ENCODE data around the gene CTAG1A. TPM values are rescaled to one million over a fixed set of nuclear protein-coding genes. Genes with fewer than 3 reads are reported as not detected.
"Not testable (repeated sequence)": the region's sequence is repeated elsewhere in the genome, so short reads cannot be mapped to it uniquely, and the experiment has no call there.

CTAG1A gene
- polyA plus RNA-seq, 4 donors: not detected

GRCh38 chrX:154600759-154601374 lies 15.9 kb downstream of the CTAG1A start:
- no peaks in the 10 kb centered on the region for H3K36me3 ChIP-seq (ENCODE audit: control insufficient read depth in 3 of 3, insufficient read depth in 2 of 3, low read depth in 1 of 3, low read length in 3 of 3)

DNA sequence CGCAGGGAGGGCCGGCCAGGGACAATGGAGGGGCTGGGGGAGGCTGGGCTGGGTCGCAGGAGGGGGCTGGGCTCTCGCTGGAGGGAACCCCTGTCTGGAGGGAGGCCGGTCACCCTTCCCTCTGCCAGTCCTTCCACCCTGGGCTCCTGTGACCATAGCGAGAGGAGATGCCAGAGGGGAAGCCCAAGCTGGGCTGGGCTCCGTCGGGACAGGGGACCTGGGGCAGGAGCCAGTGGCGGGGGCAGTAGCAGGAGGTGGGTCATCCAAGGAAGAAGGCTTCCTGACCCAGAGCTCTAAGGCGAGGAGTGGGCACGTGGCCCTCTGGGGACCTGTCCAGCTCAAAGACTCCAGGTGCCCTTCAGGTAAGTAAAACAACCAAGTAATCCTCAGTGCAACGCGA lies 17.3 kb downstream of the CTAG1A start:
- H3K9me3 ChIP-seq (ENCODE audit: control insufficient read depth in 2 of 2, insufficient read depth in 1 of 2, low read depth in 1 of 2, low read length in 1 of 2): no peaks in the 10 kb centered on the region
- no peak for DNase-seq
- H3K27me3 ChIP-seq (ENCODE audit: control insufficient read depth in 3 of 3, insufficient read depth in 3 of 3, low read length in 3 of 3): peaks cover 0 to 2% (median 0%) of the 10 kb centered on the region in 3 donors
- WGBS, 3 donors: 71 to 80% (median 76%) methylated on average over 13 of the region's 13 CpGs
- FAIRE-seq: no peak
- H3K4me1 ChIP-seq (ENCODE audit: control insufficient read depth in 3 of 3, insufficient read depth in 2 of 3, low read depth in 1 of 3, low read length in 2 of 3): no peaks in the 10 kb centered on the region
- no peak overlapping the region for H3K27ac ChIP-seq (ENCODE audit: low read depth in 1 of 3, low read length in 2 of 3)
- H3K4me3 ChIP-seq (ENCODE audit: low read depth in 1 of 3, low read length in 3 of 3): no peak overlapping the region
- no peaks in the 10 kb centered on the region for H3K36me3 ChIP-seq (ENCODE audit: control insufficient read depth in 3 of 3, insufficient read depth in 2 of 3, low read depth in 1 of 3, low read length in 3 of 3)

More at GRCh38 chrX:154600759-154601374, 15.9 kb downstream of the CTAG1A start:
- FAIRE-seq (no peak), DNase-seq (no peak)
- Histone ChIP-seq H3K4me3 (ENCODE audit: low read depth in 1 of 3, low read length in 3 of 3) (no peak overlapping the region), H3K9me3 (ENCODE audit: control insufficient read depth in 2 of 2, insufficient read depth in 1 of 2, low read depth in 1 of 2, low read length in 1 of 2) (no peaks in the 10 kb centered on the region), H3K4me1 (ENCODE audit: control insufficient read depth in 3 of 3, insufficient read depth in 2 of 3, low read depth in 1 of 3, low read length in 2 of 3) (no peaks in the 10 kb centered on the region), H3K27ac (ENCODE audit: low read depth in 1 of 3, low read length in 2 of 3) (no peak overlapping the region), H3K27me3 (ENCODE audit: control insufficient read depth in 3 of 3, insufficient read depth in 3 of 3, low read length in 3 of 3) (peaks cover 0 to 2% (median 0%) of the 10 kb centered on the region in 3 donors)
- WGBS, 3 donors: 75 to 85% (median 83%) methylated on average over 12 to 15 of the region's 15 CpGs

DNA sequence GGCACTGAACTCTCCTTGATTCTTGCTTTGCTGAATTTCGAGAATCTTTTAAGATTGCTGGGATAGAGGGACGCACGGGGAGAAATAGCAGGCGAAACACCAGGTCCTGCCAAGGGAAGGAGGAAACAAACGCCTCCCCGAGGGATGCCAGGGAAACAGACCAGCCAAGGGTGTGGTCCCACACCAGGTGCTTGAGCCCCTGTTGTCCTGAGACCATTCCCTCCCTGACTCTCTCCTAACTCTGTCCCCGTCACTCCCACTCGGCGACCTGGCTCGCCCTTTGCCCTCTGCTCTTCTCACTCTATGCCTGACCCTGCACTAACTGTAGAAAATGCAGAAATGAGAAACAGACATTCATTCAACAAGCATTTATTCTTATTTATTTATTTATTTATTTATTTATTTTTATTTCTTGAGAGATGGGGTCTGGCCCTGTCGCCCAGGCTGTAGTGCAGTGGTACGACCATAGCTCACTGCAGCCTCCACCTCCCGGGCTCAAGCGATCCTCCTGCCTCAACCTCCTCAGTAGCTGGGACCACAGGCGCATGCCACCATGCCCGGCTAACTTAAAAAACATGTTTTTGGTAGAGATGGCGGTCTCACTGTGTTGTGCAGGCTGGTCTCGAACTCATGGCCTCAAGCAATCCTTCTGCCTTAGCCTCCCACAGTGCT lies 18.0 kb downstream of the CTAG1A start:
- Histone ChIP-seq H3K27me3 (ENCODE audit: control insufficient read depth in 3 of 3, insufficient read depth in 3 of 3, low read length in 3 of 3) (peaks cover 0 to 2% (median 0%) of the 10 kb centered on the region in 3 donors), H3K9me3 (ENCODE audit: control insufficient read depth in 2 of 2, insufficient read depth in 1 of 2, low read depth in 1 of 2, low read length in 1 of 2) (no peaks in the 10 kb centered on the region), H3K4me1 (ENCODE audit: control insufficient read depth in 3 of 3, insufficient read depth in 2 of 3, low read depth in 1 of 3, low read length in 2 of 3) (no peaks in the 10 kb centered on the region), H3K4me3 (ENCODE audit: low read depth in 1 of 3, low read length in 3 of 3) (no peak overlapping the region), H3K27ac (ENCODE audit: low read depth in 1 of 3, low read length in 2 of 3) (no peak overlapping the region), H3K36me3 (ENCODE audit: control insufficient read depth in 3 of 3, insufficient read depth in 2 of 3, low read depth in 1 of 3, low read length in 3 of 3) (no peaks in the 10 kb centered on the region)
- WGBS, 3 donors: 77 to 84% (median 79%) methylated on average over 14 to 18 of the region's 18 CpGs
- DNase-seq (no peak), FAIRE-seq (no peak)

GRCh38 chrX:154603438-154604430 lies 18.8 kb downstream of the CTAG1A start:
- WGBS, 3 donors: 75 to 82% (median 81%) methylated on average over 13 of the region's 13 CpGs

GRCh38 chrX:154605566-154605965 lies 20.6 kb downstream of the CTAG1A start:
- FAIRE-seq (no peak), DNase-seq (no peak)
- H3K27me3 ChIP-seq (ENCODE audit: control insufficient read depth in 3 of 3, insufficient read depth in 3 of 3, low read length in 3 of 3): peaks cover 0 to 2% (median 0%) of the 10 kb centered on the region in 3 donors
- no peaks in the 10 kb centered on the region for H3K4me1 ChIP-seq (ENCODE audit: control insufficient read depth in 3 of 3, insufficient read depth in 2 of 3, low read depth in 1 of 3, low read length in 2 of 3)
- no peaks in the 10 kb centered on the region for H3K9me3 ChIP-seq (ENCODE audit: control insufficient read depth in 2 of 2, insufficient read depth in 1 of 2, low read depth in 1 of 2, low read length in 1 of 2)
- H3K27ac ChIP-seq (ENCODE audit: low read depth in 1 of 3, low read length in 2 of 3): no peak overlapping the region
- WGBS, 3 donors: 76 to 85% (median 83%) methylated on average over 6 of the region's 6 CpGs
- no peak overlapping the region for H3K4me3 ChIP-seq (ENCODE audit: low read depth in 1 of 3, low read length in 3 of 3)
- H3K36me3 ChIP-seq (ENCODE audit: control insufficient read depth in 3 of 3, insufficient read depth in 2 of 3, low read depth in 1 of 3, low read length in 3 of 3): no peaks in the 10 kb centered on the region

More at GRCh38 chrX:154603438-154604430, 18.8 kb downstream of the CTAG1A start:
- Histone ChIP-seq H3K9me3 (ENCODE audit: control insufficient read depth in 2 of 2, insufficient read depth in 1 of 2, low read depth in 1 of 2, low read length in 1 of 2) (no peaks in the 10 kb centered on the region), H3K36me3 (ENCODE audit: control insufficient read depth in 3 of 3, insufficient read depth in 2 of 3, low read depth in 1 of 3, low read length in 3 of 3) (no peaks in the 10 kb centered on the region), H3K4me1 (ENCODE audit: control insufficient read depth in 3 of 3, insufficient read depth in 2 of 3, low read depth in 1 of 3, low read length in 2 of 3) (no peaks in the 10 kb centered on the region), H3K4me3 (ENCODE audit: low read depth in 1 of 3, low read length in 3 of 3) (no peak overlapping the region), H3K27ac (ENCODE audit: low read depth in 1 of 3, low read length in 2 of 3) (no peak overlapping the region), H3K27me3 (ENCODE audit: control insufficient read depth in 3 of 3, insufficient read depth in 3 of 3, low read length in 3 of 3) (peaks cover 0 to 2% (median 0%) of the 10 kb centered on the region in 3 donors)
- no peak for FAIRE-seq
- no peak for DNase-seq

GRCh38 chrX:154607370-154607769 lies 22.4 kb downstream of the CTAG1A start:
- Histone ChIP-seq H3K9me3 (ENCODE audit: control insufficient read depth in 2 of 2, insufficient read depth in 1 of 2, low read depth in 1 of 2, low read length in 1 of 2) (no peaks in the 10 kb centered on the region), H3K4me1 (ENCODE audit: control insufficient read depth in 3 of 3, insufficient read depth in 2 of 3, low read depth in 1 of 3, low read length in 2 of 3) (no peaks in the 10 kb centered on the region), H3K36me3 (ENCODE audit: control insufficient read depth in 3 of 3, insufficient read depth in 2 of 3, low read depth in 1 of 3, low read length in 3 of 3) (no peaks in the 10 kb centered on the region), H3K27ac (ENCODE audit: low read depth in 1 of 3, low read length in 2 of 3) (no peak overlapping the region), H3K27me3 (ENCODE audit: control insufficient read depth in 3 of 3, insufficient read depth in 3 of 3, low read length in 3 of 3) (peaks cover 0 to 2% (median 0%) of the 10 kb centered on the region in 3 donors), H3K4me3 (ENCODE audit: low read depth in 1 of 3, low read length in 3 of 3) (no peak overlapping the region)
- no peak for FAIRE-seq
- WGBS, 3 donors: 66 to 67% (median 67%) methylated on average over 6 of the region's 6 CpGs
- no peak for DNase-seq

DNA sequence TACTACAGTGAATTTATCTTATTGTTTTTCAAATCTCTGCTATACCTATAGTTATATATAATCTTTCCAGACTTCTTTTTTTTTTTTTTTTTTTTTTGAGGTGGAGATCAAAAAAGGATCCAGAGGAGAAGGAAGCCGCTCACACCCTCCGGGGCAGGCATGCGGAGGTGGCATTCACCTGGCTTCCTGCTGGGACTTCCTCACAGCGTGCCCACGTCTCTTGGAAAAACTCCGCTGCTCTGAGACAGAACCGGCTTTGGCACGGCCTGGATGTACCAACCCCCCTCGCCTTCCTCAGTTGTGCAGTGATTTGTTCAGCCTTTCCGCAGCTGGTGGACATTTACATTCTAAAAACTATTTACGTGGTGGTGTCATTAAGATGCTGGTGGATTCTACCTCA lies 23.0 kb downstream of the CTAG1A start:
- not testable (repeated sequence) for H3K27me3 ChIP-seq (ENCODE audit: control insufficient read depth in 3 of 3, insufficient read depth in 3 of 3, low read length in 3 of 3); H3K27ac ChIP-seq (ENCODE audit: low read depth in 1 of 3, low read length in 2 of 3); FAIRE-seq; H3K9me3 ChIP-seq (ENCODE audit: control insufficient read depth in 2 of 2, insufficient read depth in 1 of 2, low read depth in 1 of 2, low read length in 1 of 2); DNase-seq; H3K36me3 ChIP-seq (ENCODE audit: control insufficient read depth in 3 of 3, insufficient read depth in 2 of 3, low read depth in 1 of 3, low read length in 3 of 3); H3K4me3 ChIP-seq (ENCODE audit: low read depth in 1 of 3, low read length in 3 of 3); H3K4me1 ChIP-seq (ENCODE audit: control insufficient read depth in 3 of 3, insufficient read depth in 2 of 3, low read depth in 1 of 3, low read length in 2 of 3)
- WGBS, 3 donors: 82 to 92% (median 90%) methylated on average over 8 to 10 of the region's 11 CpGs

- H3K36me3 ChIP-seq (ENCODE audit: control insufficient read depth in 3 of 3, insufficient read depth in 2 of 3, low read depth in 1 of 3, low read length in 3 of 3); H3K4me1 ChIP-seq (ENCODE audit: control insufficient read depth in 3 of 3, insufficient read depth in 2 of 3, low read depth in 1 of 3, low read length in 2 of 3); FAIRE-seq; H3K4me3 ChIP-seq (ENCODE audit: low read depth in 1 of 3, low read length in 3 of 3); DNase-seq; H3K9me3 ChIP-seq (ENCODE audit: control insufficient read depth in 2 of 2, insufficient read depth in 1 of 2, low read depth in 1 of 2, low read length in 1 of 2); H3K27me3 ChIP-seq (ENCODE audit: control insufficient read depth in 3 of 3, insufficient read depth in 3 of 3, low read length in 3 of 3); H3K27ac ChIP-seq (ENCODE audit: low read depth in 1 of 3, low read length in 2 of 3): not testable (repeated sequence)
- 73 to 78% (median 74%) methylated on average over 12 of the region's 12 CpGs for WGBS, 3 donors
Measured at GRCh38 chrX:154608823-154609222, 23.9 kb downstream of the CTAG1A start.

Data from small intestine (tissue), 7 donors.